ENCODE results near the gene DRD4. TPM values are rescaled to one million over a fixed set of nuclear protein-coding genes. Genes with fewer than 3 reads are reported as not detected.

The DRD4 gene
- total and polyA plus RNA-seq, 2 donors (not counting 1 experiment from before 2014, with no cell fraction given): not detected

GRCh38 chr11:595400-595799 lies 41.7 kb upstream of the DRD4 start:
- no peaks in the 10 kb centered on the region for H3K9me3 Mint-ChIP-seq (ENCODE audit: insufficient read depth)
- TF ChIP-seq, protein P1, sequence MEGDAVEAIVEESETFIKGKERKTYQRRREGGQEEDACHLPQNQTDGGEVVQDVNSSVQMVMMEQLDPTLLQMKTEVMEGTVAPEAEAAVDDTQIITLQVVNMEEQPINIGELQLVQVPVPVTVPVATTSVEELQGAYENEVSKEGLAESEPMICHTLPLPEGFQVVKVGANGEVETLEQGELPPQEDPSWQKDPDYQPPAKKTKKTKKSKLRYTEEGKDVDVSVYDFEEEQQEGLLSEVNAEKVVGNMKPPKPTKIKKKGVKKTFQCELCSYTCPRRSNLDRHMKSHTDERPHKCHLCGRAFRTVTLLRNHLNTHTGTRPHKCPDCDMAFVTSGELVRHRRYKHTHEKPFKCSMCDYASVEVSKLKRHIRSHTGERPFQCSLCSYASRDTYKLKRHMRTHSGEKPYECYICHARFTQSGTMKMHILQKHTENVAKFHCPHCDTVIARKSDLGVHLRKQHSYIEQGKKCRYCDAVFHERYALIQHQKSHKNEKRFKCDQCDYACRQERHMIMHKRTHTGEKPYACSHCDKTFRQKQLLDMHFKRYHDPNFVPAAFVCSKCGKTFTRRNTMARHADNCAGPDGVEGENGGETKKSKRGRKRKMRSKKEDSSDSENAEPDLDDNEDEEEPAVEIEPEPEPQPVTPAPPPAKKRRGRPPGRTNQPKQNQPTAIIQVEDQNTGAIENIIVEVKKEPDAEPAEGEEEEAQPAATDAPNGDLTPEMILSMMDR (IDR thresholded peaks at IDR 0.05): no peak
- TF ChIP-seq EZH2 (IDR thresholded peaks at IDR 0.05; ENCODE audit: borderline replicate concordance, insufficient read depth, low read depth, low read length, poor library complexity, severe bottlenecking): no peak
- no peak overlapping the region for H3K4me3 Mint-ChIP-seq
- H3K27me3 Mint-ChIP-seq: no peaks in the 10 kb centered on the region
- WGBS (ENCODE audit: insufficient coverage): 97% methylated on average over 10 of the region's 10 CpGs
- ATAC-seq (ENCODE audit: low read depth): no peak
- H3K4me1 ChIP-seq (ENCODE audit: control insufficient read depth in 2 of 2, insufficient read depth in 2 of 2, low read length in 2 of 2): no peaks in the 10 kb centered on the region
- peaks cover 0 to 72% of the 10 kb centered on the region in 2 experiments for H3K36me3 ChIP-seq (replicated peaks in 1 of 2; ENCODE audit: control extremely low read depth in 1 of 2, control insufficient read depth in 1 of 2, extremely low read depth in 1 of 2, insufficient read depth in 2 of 2, low read length in 1 of 2)
- H3K4me3 ChIP-seq (ENCODE audit: control extremely low read depth in 1 of 5, extremely low read depth in 1 of 5, insufficient read depth in 1 of 5, low read depth in 2 of 5, low read length in 4 of 5): no peak overlapping the region
- no peak overlapping the region for H3K27ac ChIP-seq (ENCODE audit: low read length in 2 of 2)
- H2AFZ ChIP-seq (ENCODE audit: insufficient read depth, low read depth, low read length, poor library complexity, severe bottlenecking): no peak overlapping the region
- no peaks in the 10 kb centered on the region for H3K27me3 ChIP-seq (replicated peaks in 1 of 4; ENCODE audit: control extremely low read depth in 1 of 4, control insufficient read depth in 3 of 4, insufficient read depth in 4 of 4, low read length in 3 of 4)
- DNase-seq: no peak
- no peaks in the 10 kb centered on the region for H3K9me3 ChIP-seq (ENCODE audit: control extremely low read depth in 1 of 3, control insufficient read depth in 2 of 3, insufficient read depth in 1 of 3, low read length in 2 of 3)
- peaks cover 62% of the 10 kb centered on the region for H4K20me1 ChIP-seq (ENCODE audit: control insufficient read depth, insufficient read depth, low read length, poor library complexity, severe bottlenecking)
- no peak overlapping the region for H3K9ac ChIP-seq (ENCODE audit: low read length)
- H3K79me2 ChIP-seq (ENCODE audit: control insufficient read depth, insufficient read depth, low read length): peaks cover 39% of the 10 kb centered on the region
- CTCF ChIA-PET: no interaction called here
- no peak overlapping the region for H3K27ac Mint-ChIP-seq
- POLR2A ChIA-PET: no interaction called here
- no peak overlapping the region for H3K4me2 ChIP-seq (replicated peaks; ENCODE audit: low read depth, low read length, poor library complexity, severe bottlenecking)
- intact Hi-C loops (cut with micrococcal nuclease): no loop called here
- no peaks in the 10 kb centered on the region for H3K4me1 Mint-ChIP-seq

- H3K9me3 Mint-ChIP-seq (ENCODE audit: insufficient read depth): no peaks in the 10 kb centered on the region
- H3K9ac ChIP-seq (ENCODE audit: low read length): no peak overlapping the region
- H3K27me3 Mint-ChIP-seq: no peaks in the 10 kb centered on the region
- H2AFZ ChIP-seq (ENCODE audit: insufficient read depth, low read depth, low read length, poor library complexity, severe bottlenecking): no peak overlapping the region
- H3K4me1 ChIP-seq (ENCODE audit: control insufficient read depth in 2 of 2, insufficient read depth in 2 of 2, low read length in 2 of 2): no peaks in the 10 kb centered on the region
- no peak overlapping the region for H3K4me3 Mint-ChIP-seq
- no peaks in the 10 kb centered on the region for H3K27me3 ChIP-seq (replicated peaks in 1 of 4; ENCODE audit: control extremely low read depth in 1 of 4, control insufficient read depth in 3 of 4, insufficient read depth in 4 of 4, low read length in 3 of 4)
- intact Hi-C loops (cut with micrococcal nuclease): no loop called here
- no peak overlapping the region for H3K4me2 ChIP-seq (replicated peaks; ENCODE audit: low read depth, low read length, poor library complexity, severe bottlenecking)
- H3K36me3 ChIP-seq (replicated peaks in 1 of 2; ENCODE audit: control extremely low read depth in 1 of 2, control insufficient read depth in 1 of 2, extremely low read depth in 1 of 2, insufficient read depth in 2 of 2, low read length in 1 of 2): peaks cover 0 to 69% of the 10 kb centered on the region in 2 experiments
- H3K79me2 ChIP-seq (ENCODE audit: control insufficient read depth, insufficient read depth, low read length): peaks cover 39% of the 10 kb centered on the region
- ATAC-seq (ENCODE audit: low read depth) (no peak), DNase-seq (no peak)
- TF ChIP-seq, protein P1 (IDR thresholded peaks at IDR 0.05): no peak
- TF ChIP-seq EZH2 (IDR thresholded peaks at IDR 0.05; ENCODE audit: borderline replicate concordance, insufficient read depth, low read depth, low read length, poor library complexity, severe bottlenecking): no peak
- ChIA-PET CTCF (no interaction called here), POLR2A (no interaction called here)
- H3K9me3 ChIP-seq (ENCODE audit: control extremely low read depth in 1 of 3, control insufficient read depth in 2 of 3, insufficient read depth in 1 of 3, low read length in 2 of 3): no peaks in the 10 kb centered on the region
- no peak overlapping the region for H3K4me3 ChIP-seq (ENCODE audit: control extremely low read depth in 1 of 5, extremely low read depth in 1 of 5, insufficient read depth in 1 of 5, low read depth in 2 of 5, low read length in 4 of 5)
- H3K27ac ChIP-seq (ENCODE audit: low read length in 2 of 2): no peak overlapping the region
- H4K20me1 ChIP-seq (ENCODE audit: control insufficient read depth, insufficient read depth, low read length, poor library complexity, severe bottlenecking): peaks cover 54% of the 10 kb centered on the region
- no peak overlapping the region for H3K27ac Mint-ChIP-seq
- 89% methylated on average over 7 of the region's 10 CpGs for WGBS (ENCODE audit: insufficient coverage)
- H3K4me1 Mint-ChIP-seq: no peaks in the 10 kb centered on the region
Observed at GRCh38 chr11:596374-596773, 40.7 kb upstream of the DRD4 start.

Measured in B cell (primary cell).